Activated T-helper 1 cell treated with Interleukin-2 at 50 U/mL for 16 hours (primary cell): ENCODE data around the gene PCP4.
"Not testable (repeated sequence)": the region's sequence is repeated elsewhere in the genome, so short reads cannot be mapped to it uniquely, and the experiment has no call there.

Experiments used
- DNase-seq: peaks from one replicate; pipeline ENCODE4 v3.0.0-alpha.2; 2020; ENCODE audit warnings: low read depth

PCP4 gene

DNA sequence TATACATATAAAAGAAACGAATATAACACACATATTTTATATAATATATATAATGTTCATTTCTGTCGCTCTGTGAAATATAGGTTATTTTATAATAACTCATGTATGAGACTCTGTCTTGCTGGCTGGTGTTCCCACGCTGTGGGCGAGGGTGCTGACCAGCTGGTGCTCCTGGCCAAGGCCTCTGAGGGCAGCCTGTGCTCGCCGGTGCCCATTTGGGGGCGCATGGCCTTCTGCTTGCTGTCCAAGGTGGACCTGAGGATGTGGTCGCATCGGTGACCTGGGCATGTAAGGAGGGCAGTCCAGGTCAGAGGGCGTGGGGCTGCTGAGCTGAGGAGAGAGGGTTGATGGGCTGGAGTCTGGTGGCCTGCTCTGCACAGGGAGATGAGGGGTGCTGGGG, 1.1 kb upstream of the PCP4 start:
- DNase-seq = no peak

DNA sequence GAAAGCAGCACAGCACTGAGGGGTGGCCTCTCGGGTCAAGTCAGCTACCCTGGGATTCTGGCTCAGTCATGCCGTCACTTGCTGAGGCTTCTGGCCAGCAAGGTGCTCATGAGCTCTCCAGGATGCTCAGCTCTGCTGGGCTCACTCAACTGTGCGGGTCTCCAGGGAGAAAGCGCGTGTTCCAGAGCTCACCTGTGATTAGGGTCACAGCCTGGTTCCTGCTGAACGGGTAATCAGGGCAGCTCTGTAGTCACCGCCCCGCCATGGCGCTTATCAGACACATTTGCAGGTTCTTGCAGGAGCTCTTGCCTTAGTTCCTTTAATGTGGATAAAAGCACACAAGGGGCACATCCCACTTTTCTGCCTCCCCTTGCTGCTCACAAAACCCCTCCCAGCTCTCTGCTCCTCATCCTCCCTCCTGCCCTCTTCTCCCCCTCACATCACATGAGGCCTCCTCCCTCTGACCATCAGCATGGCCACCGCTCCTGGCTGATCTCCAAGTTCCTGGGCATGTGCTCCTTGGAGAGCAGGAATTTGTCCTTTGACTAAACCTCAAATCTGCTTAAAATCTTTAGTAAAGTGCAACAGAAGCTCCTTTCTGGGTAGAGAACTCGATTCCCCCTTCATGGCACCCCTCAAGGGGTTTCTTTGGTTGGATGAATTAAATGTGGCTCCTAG, 2.0 kb downstream of the PCP4 start:
- DNase-seq = no peak

DNA sequence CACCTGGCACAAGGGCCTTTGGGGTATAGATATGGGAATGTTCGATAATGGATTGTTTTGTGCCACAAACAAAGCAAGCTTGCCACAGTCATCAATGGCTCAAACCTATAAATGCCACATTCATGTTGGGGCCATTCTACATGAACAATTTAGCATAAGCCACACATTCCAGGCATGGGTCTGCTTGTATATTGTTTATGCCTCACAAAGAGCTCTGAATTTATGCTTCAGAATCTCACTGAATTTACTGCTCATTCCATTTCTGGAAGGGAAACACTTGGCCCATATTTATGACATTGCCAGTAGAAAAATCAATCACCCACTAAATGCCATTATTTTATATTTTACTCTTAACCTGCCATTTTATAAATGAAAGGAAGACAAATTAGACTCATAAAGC, 6.4 kb downstream of the PCP4 start:
- DNase-seq = no peak

DNA sequence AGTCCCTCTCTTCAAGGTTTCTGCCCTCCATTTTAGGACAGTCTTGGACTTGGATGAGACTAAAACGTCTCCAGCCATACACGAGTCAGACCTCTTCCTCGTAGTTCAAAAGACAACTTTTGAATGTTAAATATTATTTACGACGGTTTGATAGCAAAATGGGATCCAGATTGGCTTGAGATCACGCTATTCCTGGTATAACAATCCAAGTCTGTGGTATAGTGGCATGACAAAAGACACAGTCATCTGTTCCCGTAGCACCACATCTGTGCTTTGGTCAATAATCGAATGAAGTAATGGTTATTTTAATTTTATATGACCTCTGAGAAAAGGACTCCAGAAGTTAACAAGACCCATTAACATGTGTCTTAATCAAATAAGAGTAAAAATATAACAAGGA, 7.0 kb downstream of the PCP4 start:
- no peak for DNase-seq

DNA sequence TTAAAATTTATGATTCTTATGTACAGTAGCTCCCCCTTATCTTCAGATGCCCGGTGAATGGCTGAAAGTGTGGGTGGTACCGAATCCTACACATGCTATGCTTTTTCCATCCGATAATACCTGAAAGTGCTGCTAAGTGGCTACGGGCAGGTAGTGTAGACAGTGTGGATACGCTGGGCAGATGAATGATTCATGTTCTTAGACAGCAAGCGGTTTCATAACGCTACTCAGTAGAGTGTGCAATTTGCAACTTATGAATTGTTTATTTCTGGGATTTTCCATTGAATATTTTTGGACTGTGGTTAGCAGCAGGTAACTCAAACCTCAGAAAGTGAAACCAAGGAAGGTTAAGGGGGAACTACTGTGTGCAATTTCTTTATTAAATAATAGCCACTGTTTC, 7.5 kb downstream of the PCP4 start:
- no peak for DNase-seq

DNA sequence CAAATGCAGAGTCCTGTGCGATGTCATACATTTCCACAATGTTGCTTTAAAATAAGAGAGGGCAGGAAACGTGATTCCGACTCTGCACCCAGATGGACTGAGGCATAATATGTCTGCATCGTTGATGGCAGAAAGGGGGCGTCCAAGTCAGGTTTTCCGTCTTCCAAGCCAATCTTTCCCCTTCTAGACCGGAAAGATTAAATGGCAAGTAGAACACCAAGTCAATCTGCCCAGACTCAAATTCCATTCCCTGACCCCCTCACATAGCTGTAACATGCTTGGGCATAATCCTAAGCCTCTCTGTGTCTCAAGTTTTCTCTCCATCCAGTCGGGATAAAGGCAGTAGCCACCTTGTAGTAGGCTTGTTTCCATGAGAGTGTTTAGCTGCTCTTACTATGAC, 14.4 kb downstream of the PCP4 start:
- no peak for DNase-seq

DNA sequence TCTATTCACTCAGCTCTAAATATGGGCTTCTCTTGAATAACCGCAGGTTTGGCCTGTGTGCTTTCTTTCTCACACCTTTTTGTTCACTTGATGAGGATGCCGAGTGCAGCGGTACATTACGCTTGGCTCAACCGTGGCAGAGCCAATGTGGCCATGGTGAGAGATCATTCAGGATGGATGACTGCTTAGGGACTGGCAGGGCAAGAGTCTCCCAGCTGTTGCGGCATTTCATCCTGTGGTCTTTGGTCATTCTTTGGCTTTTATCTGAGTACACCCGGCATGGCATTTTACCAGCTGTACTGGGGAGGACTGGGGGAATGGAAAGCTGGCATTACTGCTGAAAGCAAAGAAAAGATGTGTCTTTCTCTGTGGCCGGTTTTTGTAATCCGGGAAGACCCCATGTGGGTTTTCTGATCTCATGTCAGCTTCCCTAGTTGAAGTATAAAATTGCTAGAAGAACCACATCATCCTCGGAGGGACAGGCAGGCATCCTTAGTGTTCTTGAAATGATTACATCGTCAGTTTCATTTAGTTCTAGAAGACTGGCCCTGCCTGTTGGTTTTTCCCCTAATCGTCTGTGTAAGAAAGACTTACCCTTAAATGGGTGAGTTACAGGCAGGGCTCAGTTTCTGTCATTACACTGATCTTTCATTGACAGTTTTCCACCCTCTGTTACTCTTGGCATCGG, 15.1 kb downstream of the PCP4 start:
- no peak for DNase-seq

DNA sequence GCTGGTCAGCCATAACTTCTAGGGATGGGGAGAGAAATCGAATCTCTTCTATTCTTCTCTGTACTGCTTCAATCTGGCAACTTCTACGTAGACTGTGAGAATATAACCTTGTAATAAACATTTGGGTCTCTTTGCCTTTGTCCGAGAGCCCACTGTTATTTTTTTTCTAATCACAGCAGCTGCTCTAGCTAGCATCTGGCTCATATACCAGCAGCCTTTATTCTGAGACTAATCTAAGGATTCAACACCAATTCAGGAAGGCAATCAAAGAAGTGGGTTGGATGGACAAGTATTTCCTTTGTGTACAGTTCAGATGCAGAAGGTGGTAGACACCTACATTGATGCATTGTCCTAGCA, 15.6 kb downstream of the PCP4 start:
- no peak for DNase-seq

DNA sequence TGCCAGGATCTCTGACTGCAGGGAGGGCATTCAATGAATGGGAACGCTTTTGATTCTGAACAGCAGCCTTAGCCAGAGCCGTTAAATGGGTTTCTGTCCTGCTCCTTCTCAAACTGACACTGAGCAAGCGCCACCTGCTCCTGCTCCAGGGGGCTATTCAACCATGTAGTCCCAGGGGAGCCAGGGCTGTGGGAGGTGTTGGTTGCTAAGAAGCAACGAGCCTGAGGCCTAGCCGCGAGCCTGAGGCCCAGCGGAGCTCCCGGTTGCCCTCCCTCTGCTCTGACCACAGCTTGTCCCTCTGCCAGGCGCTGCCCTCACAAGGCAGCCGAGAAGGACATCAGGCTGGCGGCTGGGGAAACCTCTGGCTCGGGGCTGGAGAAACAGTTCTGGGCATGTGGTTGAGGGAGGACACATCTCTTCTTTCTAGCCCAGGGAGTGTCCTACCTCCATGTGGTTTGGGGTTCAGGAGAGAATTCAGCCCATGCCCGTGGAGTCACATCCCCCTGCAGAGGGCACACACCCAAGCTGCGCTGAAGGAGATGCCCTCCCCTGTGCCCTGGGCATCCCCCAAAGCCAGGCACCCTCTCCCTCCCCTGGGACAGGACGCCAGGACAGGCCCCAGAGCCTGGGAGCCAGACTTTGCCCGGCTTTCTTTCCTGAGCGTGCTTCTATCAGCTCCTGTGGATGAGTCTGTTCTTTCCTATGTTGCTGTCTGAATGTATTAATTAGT, 18.0 kb downstream of the PCP4 start:
- DNase-seq = no peak

DNA sequence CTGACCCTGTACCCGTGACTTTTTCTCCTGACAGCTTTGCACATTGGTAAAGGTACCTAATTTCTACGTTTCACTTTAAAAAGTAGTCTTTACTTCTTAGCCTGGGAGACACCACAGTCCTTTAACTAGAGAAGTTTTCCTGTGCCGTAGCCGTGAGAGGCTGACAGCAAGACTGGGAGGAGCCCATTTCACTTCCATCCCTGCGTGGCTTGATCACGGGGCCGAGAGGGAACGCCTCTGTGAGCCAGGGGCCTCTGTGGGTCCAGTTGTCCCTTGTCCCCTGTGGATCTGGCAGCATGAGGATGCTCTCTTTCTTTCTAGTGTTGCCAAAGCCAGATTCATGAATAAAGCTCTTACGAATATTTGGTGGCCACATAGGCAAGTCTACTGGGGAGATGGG, 21.6 kb downstream of the PCP4 start:
- no peak for DNase-seq

DNA sequence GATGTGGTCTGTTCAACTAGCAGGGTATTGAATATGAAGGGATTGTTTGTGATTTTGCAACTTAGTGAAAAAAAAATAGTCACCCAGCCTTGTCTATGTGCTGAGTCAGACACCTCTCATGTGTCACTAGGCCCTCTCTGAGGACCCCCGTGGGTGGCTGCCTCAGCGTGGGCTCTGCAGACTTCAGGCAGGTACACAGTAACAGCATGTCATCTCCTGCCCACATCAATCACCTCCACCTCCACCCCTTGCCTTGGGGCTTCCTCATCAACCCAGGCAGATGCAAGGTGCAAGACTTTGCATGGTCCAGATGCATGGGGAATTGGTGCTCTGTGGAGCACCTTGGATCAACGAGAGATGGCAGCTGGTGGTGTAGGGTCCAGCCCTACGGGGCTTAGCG, 23.9 kb downstream of the PCP4 start:
- no peak for DNase-seq

DNA sequence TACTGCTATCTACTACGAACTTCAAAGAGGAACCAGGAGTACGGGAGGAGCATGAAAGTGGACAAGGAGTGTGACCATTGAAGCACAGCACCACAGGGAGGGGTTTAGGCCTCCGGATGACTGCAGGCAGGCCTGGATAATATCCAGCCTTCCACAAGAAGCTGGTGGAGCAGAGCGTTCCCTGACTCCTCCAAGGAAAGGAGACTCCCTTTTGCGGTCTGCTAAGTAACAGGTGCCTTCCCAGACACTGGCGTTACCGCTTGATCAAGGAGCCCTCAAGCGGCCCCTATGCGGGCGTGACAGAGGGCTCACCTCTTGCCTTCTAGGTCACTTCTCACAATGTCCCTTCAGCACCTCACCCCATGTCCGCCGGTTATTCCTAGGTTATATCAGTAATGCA, 24.6 kb downstream of the PCP4 start:
- DNase-seq = not testable (repeated sequence)

DNA sequence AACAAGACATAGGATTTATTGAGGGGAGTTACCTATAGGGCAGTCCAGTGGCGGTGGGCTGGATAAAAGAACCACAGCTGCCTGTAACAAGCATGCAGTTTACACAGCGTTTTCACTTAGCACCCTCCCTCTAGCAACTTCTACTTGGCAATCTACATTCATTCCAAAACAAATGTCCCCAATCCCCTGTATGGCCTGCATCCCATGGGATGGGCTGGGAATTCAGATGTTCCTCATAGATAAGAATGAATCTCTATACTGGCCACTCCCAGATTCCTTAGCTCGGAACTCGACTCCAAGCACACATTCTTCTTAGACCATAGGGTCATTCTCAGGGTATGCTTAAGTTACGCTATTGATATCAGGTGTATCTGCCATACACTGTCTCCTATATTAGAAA, 33.3 kb downstream of the PCP4 start:
- DNase-seq = no peak

DNA sequence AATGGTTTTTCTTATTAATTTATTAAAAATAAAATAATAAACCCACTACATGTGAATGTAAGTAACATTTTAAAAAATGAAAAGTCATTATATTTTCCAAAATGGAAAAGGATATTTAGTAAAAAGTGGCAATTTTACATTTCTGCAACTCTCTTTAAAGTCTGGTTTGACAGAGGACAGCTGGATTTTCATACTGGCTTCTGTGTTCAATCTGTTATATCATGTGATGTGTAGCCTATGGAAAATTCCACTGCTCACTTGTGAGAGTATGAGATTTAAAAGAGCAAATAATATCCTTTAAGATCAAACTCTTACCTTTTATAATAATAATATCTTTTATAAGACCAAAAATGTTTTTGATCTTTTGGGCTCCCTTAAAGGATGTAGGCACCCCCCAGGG, 33.7 kb downstream of the PCP4 start:
- DNase-seq = no peak

DNA sequence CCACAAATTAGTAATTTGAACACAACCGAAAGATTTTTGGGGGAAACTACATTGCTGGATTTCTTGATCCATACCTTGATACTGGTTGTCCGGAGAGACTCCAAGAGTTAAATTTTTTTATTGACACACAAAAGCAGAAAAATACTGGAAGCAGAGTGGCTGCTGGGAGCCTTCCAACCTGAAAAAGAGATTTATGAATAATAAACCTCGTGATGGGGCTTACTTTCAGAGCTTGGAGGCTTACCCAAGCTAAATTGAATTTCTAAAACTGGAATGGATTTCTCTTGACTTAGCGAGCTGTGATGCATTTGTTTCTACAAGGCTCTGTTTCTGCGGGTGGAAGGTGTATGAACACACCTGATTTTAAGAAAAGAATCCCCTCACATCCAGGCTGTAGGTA, 35.7 kb downstream of the PCP4 start:
- no peak for DNase-seq

DNA sequence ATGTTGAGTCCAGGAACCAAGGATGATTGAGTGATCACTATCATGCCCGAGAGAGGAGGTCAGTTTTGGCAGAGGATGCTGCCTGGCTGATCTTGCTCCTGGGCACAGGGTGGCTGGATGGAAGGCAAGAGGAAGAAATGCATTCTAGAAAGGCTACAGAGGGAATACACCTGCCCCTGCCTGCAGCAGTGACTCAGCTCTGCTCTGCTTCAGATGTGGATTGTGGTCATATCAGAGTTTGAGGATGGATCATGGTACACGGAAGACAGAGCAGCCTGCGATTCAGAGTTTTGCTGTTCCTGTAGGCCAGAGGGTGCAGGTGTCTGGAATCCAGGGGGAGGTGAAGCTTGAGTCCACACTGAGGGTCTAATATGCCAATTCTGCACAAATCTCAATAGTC, 37.2 kb downstream of the PCP4 start:
- no peak for DNase-seq

DNA sequence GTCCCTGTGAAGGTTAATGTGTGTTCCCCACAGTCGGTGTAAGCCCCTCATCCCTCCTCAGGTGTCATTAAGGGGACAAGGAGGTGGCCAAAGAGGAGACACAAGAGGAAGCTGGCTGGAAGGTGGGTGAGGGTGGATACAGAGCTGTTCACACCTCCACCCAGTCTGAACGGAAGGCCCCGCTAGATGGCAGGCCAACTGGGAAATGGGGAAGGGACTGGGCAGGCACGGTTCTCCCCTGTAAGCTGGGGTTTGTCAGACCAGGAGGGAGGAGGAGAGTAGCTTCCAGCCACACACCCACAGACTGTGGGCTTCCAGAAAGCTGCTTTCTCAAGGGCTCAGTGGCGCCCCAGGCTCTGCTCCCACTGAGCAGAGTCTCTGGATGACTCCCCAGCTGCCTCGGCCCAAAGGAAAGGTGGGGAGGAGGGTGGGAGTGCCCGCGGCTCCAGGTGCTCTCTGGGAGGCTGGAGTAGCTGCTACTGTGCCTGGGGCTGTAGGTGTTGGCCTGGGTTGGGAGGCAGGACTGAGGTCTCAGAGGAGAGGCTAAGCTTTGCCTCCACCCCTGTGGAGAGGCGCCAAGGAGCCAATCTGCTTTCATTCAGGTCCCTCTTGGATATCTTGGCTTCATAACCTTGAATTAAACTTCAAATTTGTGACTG, 41.2 kb downstream of the PCP4 start:
- DNase-seq = no peak

DNA sequence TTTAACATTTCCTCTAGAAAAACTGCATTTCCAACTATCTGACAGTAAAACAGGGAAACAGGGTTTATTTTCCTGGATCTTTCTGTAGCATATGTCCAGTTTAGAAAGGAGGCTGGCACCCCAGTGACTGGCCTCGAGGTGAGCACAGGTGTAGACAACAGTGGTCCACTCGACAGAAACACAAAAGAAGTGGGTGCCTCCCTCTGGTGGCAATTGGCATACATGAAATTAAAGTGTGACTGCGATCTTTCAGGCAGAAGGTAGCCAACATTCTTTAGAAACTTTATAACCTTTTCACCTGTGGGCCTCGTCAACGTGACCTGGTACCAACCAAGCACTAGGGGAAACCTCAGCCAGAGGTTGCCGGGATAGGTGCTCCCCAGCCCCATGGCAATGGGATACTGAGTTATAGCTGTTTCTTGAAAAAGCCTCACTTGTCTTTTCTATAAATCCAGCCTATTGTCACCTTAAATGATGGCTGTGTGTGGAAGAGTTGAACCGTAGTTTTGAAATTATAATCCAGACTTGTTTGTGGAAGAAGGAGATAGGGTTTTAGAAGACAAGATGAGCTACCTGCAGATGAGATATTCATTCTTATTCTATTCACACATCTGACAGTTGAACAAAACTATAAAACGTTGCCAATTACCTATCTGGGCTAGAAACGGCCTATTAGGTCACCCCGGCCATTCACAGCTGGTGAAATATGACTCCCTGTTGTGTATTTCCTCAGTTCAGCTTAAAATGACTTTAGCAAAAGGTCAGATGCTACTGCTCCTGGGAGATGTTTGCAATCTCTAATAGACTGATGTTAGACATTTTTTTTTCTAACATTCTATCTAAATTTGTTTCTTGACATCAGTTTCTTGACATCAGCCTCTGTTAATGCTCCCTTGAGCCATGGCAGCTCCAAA, 44.3 kb downstream of the PCP4 start:
- DNase-seq = no peak

DNA sequence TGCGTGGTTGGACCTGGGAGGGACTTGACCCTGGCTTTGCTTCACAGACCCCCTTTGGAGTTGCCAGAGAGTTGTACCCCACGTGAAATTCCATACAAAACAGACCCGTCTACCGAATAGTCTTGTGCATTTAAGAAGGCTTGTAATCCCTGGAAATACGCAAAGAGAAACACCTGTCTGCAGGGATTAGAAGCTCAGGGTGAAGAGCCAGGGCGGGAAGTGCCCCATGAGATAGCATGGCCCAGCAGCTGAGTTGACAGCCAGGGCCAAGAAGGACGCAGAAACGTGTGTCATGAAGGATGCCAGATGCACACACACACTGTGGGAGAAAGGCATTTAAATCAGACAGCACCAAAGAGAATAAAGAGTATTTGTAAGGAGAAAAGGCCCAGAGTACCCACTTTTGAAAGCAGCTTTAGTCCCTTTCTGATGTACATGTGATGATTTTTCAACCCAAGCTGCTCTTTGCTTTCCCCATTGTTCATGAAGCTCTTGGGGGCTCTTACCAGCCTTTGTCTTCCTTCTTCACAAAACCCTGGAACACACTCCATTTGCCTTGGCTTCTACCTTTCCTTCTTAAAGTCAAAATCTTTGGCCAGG, 46.6 kb downstream of the PCP4 start:
- no peak for DNase-seq

DNA sequence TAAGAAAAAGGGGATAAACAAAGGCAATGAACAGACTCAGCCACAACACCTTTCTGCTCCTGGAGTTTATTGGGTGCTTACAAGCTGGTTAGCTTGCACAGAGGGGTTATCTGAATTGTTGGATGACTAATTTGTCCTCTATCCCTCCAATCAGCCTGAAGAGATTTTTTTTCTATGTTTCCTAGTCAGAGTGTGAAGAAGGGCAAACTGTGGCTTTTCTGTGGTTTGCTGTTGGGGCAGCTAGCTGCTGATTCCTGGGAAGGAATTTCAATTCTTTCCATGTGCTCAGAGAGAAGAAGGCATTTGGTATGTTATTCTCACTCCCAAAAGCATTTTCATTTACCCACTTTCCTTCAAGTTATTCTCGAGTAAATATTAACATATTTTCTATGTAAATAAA, 48.6 kb downstream of the PCP4 start:
- DNase-seq = no peak

DNA sequence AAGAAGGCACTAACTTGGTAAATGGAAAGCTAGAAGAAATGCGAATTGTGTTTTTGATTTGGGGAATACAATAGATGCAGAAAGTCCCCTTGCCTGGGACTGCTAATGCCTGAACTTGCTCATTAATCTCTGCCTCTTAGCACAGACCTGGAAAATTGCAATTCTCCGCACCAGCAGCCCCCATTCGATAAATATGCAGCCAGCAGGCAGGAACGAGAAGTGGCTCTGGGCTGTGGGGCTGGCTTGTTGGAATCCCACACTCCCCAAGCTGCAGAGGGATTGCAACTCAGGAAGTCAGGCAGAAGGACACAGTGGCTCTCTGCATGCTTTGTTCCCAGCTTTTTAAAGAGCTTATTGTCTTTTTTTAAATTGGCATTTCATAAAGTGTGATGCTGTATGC, 51.3 kb downstream of the PCP4 start:
- DNase-seq = no peak

DNA sequence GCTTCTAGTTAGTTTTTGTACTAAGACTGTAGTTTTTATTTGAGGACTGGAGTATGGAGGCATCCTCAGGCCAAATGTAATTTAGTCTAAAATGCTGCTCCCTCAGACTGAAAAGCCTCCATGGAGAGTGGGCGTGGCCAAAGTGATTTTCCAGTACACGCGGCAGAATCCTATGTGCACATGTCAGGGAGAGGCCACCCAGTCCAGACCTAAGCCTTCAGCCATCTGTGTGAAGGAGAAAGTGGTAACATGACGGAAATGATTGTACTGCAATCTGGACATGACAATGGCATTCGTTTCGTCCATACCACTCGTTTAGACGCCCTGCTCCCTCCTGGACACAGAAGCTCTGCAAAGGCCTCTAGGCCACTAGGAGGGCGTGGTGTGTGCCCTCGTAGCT, 56.2 kb downstream of the PCP4 start:
- no peak for DNase-seq
